H54 (cell line): ENCODE results near the gene FKBP5.

ENCODE experiments used
- DNase-seq: peaks from one replicate; pipeline ENCODE4 v3.0.0; 2011; ENCODE audit warnings: low spot score, mixed read lengths; ENCODE audit not compliant: insufficient read length
- FAIRE-seq: peaks from 3 replicates; lab custom pipeline; 2011; peaks lifted over from hg19 to GRCh38; lab: Jason Lieb, UNC
- POLR2A ChIP-seq: IDR thresholded peaks from 2 replicates; pipeline ENCODE4 v1.6.1; 2011; ENCODE audit warnings: low read depth, mild to moderate bottlenecking, low read length

The FKBP5 gene

GRCh38 chr6:35647400-35647799 is 41.3 kb downstream of the FKBP5 start:
- DNase-seq (no peak), FAIRE-seq (no peak)
- no peak for TF ChIP-seq POLR2A

- FAIRE-seq, result no peak
- DNase-seq, result no peak
- TF ChIP-seq POLR2A, result no peak
Measured at GRCh38 chr6:35643162-35643535, 45.6 kb downstream of the FKBP5 start.

- no peak for FAIRE-seq
- no peak for TF ChIP-seq POLR2A
- DNase-seq, result no peak
Measured at GRCh38 chr6:35642471-35643161, 46.1 kb downstream of the FKBP5 start.

GRCh38 chr6:35640017-35640664 is 48.6 kb downstream of the FKBP5 start:
- FAIRE-seq (peak; percentile 81), DNase-seq (no peak)
- TF ChIP-seq POLR2A, result no peak

GRCh38 chr6:35638679-35639078 is 50.0 kb downstream of the FKBP5 start:
- FAIRE-seq (no peak), DNase-seq (no peak)
- no peak for TF ChIP-seq POLR2A

- DNase-seq (no peak), FAIRE-seq (no peak)
- no peak for TF ChIP-seq POLR2A
Measured at GRCh38 chr6:35637911-35638310, 50.8 kb downstream of the FKBP5 start.

- no peak for TF ChIP-seq POLR2A
- FAIRE-seq, result no peak
- DNase-seq, result no peak
Measured at GRCh38 chr6:35635601-35636597, 52.8 kb downstream of the FKBP5 start.

- FAIRE-seq (peak; percentile 65), DNase-seq (no peak)
- no peak for TF ChIP-seq POLR2A
Measured at GRCh38 chr6:35634316-35634715, 54.4 kb downstream of the FKBP5 start.

- TF ChIP-seq POLR2A, result no peak
- no peak for FAIRE-seq
- DNase-seq, result no peak
Measured at GRCh38 chr6:35633579-35634089, 55.1 kb downstream of the FKBP5 start.

GRCh38 chr6:35629876-35630378 is 58.8 kb downstream of the FKBP5 start:
- peak; percentile 48 for FAIRE-seq
- TF ChIP-seq POLR2A, result no peak
- no peak for DNase-seq

- no peak for TF ChIP-seq POLR2A
- FAIRE-seq (no peak), DNase-seq (no peak)
Measured at GRCh38 chr6:35626401-35626800, 62.3 kb downstream of the FKBP5 start.

- TF ChIP-seq POLR2A, result no peak
- DNase-seq (no peak), FAIRE-seq (no peak)
Measured at GRCh38 chr6:35624341-35625070, 64.2 kb downstream of the FKBP5 start.

GRCh38 chr6:35622283-35622682 is 66.4 kb downstream of the FKBP5 start:
- DNase-seq, result no peak
- no peak for TF ChIP-seq POLR2A
- no peak for FAIRE-seq
